ENCODE data around the gene PTPRK. TPM values are rescaled to one million over a fixed set of nuclear protein-coding genes. Genes with fewer than 3 reads are reported as not detected.

PTPRK gene
- total and polyA plus RNA-seq, 12 donors = 7.5 to 47.7 (median 35.7) TPM

GRCh38 chr6:127971386-127971785 lies 549.0 kb downstream of the PTPRK start:
- intact Hi-C loops (cut with DNase I) = no loop called here
- no peak for ATAC-seq

GRCh38 chr6:127969701-127970100 lies 550.7 kb downstream of the PTPRK start:
- Histone ChIP-seq H3K36me3 (peaks cover 0 to 77% (median 13%) of the 10 kb centered on the region in 9 donors), H3K9me3 (no peaks in the 10 kb centered on the region), H3K27me3 (no peaks in the 10 kb centered on the region), H3K27ac (no peak overlapping the region), H3K4me1 (no peaks in the 10 kb centered on the region), H3K4me3 (no peak overlapping the region)
- no peak for TF ChIP-seq CTCF (IDR thresholded peaks at IDR 0.05)
- intact Hi-C loops (cut with DNase I) = no loop called here
- DNase-seq (no peak), ATAC-seq (no peak)
- 91% methylated on average over 3 of the region's 3 CpGs for WGBS, 2 donors

More at GRCh38 chr6:127971386-127971785, 549.0 kb downstream of the PTPRK start:
- Histone ChIP-seq H3K27ac (peak overlapping the region in 1 of 10 donors; percentile 56), H3K9me3 (no peaks in the 10 kb centered on the region), H3K4me3 (peak overlapping the region in 1 of 10 donors; percentile 3), H3K36me3 (peaks cover 0 to 94% (median 23%) of the 10 kb centered on the region in 9 donors), H3K27me3 (no peaks in the 10 kb centered on the region), H3K4me1 (no peaks in the 10 kb centered on the region)
- no peak for DNase-seq
- 94 to 96% methylated on average over 2 of the region's 2 CpGs for WGBS, 2 donors
- TF ChIP-seq CTCF (IDR thresholded peaks at IDR 0.05) = no peak

GRCh38 chr6:127968394-127968793 lies 552.0 kb downstream of the PTPRK start:
- peak in 1 of 9 donors; percentile 10 for TF ChIP-seq CTCF (IDR thresholded peaks at IDR 0.05)
- WGBS, 2 donors = 84 to 96% methylated on average over 1 of the region's 1 CpG
- H3K4me3 ChIP-seq = no peak overlapping the region
- no peak overlapping the region for H3K27ac ChIP-seq
- intact Hi-C loops (cut with DNase I) = no loop called here
- H3K9me3 ChIP-seq = no peaks in the 10 kb centered on the region
- H3K36me3 ChIP-seq = peaks cover 0 to 64% (median 13%) of the 10 kb centered on the region in 9 donors
- no peaks in the 10 kb centered on the region for H3K27me3 ChIP-seq
- DNase-seq (no peak), ATAC-seq (no peak)
- no peaks in the 10 kb centered on the region for H3K4me1 ChIP-seq

- intact Hi-C loops (cut with DNase I) = no loop called here
- TF ChIP-seq CTCF (IDR thresholded peaks at IDR 0.05) = no peak
- DNase-seq (no peak), ATAC-seq (no peak)
- 79 to 80% methylated on average over 3 of the region's 3 CpGs for WGBS, 2 donors
- H3K4me3 ChIP-seq = no peak overlapping the region
- H3K36me3 ChIP-seq = peaks cover 0 to 57% (median 13%) of the 10 kb centered on the region in 9 donors
- no peaks in the 10 kb centered on the region for H3K4me1 ChIP-seq
- no peaks in the 10 kb centered on the region for H3K27me3 ChIP-seq
- no peaks in the 10 kb centered on the region for H3K9me3 ChIP-seq
- no peak overlapping the region for H3K27ac ChIP-seq
Observed at GRCh38 chr6:127967708-127968107, 552.7 kb downstream of the PTPRK start.
